ENCODE results near the gene NUP210. TPM values are rescaled to one million over a fixed set of nuclear protein-coding genes. Genes with fewer than 3 reads are reported as not detected.

NUP210 gene
- total and polyA plus RNA-seq, 2 of the 13 experiments (the other 11 are each of a cell fraction or from before 2014, with no cell fraction given): 31.6 to 35.2 TPM

DNA sequence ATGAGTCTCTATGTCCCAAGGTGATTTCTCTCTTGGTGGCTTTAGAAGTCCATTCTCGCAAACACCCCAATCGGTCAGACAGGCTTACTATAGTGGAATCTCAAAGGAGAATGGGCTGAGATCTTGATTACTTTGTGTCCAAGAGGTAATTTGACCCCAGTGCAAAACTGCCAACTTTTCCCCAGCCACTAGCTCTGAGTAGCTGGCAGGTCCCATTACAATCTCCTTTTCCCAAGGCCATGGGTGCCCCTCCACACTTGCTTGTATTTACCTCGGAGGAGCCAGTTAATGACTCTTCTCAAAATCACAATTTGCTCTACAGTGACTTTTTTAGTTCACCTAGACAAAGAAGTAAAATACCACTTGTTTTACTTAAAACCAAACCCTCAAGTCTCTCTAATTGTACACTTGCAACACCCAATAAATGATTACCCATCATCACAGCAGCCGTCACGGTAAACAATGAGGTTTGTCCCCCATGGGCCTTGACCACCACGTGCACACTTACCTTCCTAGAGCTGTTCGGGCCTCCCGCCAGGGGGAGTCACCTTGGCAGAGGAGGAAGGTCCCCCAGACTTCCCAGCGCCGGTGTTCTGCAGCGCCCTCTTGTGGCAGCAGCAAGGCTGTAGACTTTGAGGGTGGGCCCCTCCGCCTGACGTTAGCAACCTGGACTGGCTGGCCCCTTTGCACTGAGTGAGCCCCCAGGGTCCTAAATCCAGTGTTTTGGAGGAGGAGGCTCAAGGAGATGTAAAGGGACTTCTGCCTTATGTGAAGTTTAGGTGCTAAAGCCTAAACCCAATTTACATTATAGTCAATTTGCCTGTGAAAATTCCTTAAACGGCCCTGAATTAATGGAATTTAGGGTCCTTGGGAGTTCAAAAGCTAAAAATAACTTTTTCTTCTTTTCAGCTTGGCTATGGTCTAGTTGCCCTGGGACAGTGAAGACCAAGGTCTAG lies 41.3 kb upstream of the NUP210 start (continued):
- TF ChIP-seq, protein P1, sequence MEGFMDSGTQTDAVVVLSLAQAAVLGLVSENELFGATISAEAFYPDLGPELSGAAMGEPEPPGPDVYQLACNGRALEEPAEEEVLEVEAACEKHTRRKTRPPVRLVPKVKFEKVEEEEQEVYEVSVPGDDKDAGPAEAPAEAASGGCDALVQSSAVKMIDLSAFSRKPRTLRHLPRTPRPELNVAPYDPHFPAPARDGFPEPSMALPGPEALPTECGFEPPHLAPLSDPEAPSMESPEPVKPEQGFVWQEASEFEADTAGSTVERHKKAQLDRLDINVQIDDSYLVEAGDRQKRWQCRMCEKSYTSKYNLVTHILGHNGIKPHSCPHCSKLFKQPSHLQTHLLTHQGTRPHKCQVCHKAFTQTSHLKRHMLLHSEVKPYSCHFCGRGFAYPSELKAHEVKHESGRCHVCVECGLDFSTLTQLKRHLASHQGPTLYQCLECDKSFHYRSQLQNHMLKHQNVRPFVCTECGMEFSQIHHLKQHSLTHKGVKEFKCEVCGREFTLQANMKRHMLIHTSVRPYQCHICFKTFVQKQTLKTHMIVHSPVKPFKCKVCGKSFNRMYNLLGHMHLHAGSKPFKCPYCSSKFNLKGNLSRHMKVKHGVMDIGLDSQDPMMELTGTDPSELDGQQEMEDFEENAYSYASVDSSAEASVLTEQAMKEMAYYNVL (CRISPR knock-in tag; IDR thresholded peaks at IDR 0.05; ENCODE audit: borderline replicate concordance): peak; percentile 63; the same call in 1 of the 2 replicates
- 0 out of 2 replicates have a peak, but pooled peaks have one; percentile 21 for TF ChIP-seq ZNF446 (CRISPR knock-in tag; IDR thresholded peaks at IDR 0.05)
- TF ChIP-seq, protein P2, sequence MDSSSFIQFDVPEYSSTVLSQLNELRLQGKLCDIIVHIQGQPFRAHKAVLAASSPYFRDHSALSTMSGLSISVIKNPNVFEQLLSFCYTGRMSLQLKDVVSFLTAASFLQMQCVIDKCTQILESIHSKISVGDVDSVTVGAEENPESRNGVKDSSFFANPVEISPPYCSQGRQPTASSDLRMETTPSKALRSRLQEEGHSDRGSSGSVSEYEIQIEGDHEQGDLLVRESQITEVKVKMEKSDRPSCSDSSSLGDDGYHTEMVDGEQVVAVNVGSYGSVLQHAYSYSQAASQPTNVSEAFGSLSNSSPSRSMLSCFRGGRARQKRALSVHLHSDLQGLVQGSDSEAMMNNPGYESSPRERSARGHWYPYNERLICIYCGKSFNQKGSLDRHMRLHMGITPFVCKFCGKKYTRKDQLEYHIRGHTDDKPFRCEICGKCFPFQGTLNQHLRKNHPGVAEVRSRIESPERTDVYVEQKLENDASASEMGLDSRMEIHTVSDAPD (CRISPR knock-in tag; IDR thresholded peaks at IDR 0.05): 0 out of 2 replicates have a peak, but pooled peaks have one; percentile 47
- TF ChIP-seq, protein P3, sequence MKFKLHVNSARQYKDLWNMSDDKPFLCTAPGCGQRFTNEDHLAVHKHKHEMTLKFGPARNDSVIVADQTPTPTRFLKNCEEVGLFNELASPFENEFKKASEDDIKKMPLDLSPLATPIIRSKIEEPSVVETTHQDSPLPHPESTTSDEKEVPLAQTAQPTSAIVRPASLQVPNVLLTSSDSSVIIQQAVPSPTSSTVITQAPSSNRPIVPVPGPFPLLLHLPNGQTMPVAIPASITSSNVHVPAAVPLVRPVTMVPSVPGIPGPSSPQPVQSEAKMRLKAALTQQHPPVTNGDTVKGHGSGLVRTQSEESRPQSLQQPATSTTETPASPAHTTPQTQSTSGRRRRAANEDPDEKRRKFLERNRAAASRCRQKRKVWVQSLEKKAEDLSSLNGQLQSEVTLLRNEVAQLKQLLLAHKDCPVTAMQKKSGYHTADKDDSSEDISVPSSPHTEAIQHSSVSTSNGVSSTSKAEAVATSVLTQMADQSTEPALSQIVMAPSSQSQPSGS (CRISPR knock-in tag; IDR thresholded peaks at IDR 0.05): peak; percentile 80; the same call in 1 of the 2 replicates
- TF ChIP-seq MIXL1 (CRISPR knock-in tag; IDR thresholded peaks at IDR 0.05): peak; percentile 91
- TF ChIP-seq ZBED4 (CRISPR knock-in tag; IDR thresholded peaks at IDR 0.05; ENCODE audit: borderline replicate concordance): peak; percentile 93; the same call in 1 of the 2 replicates
- no peak for TF ChIP-seq NAIF1 (CRISPR knock-in tag; IDR thresholded peaks at IDR 0.05; ENCODE audit: borderline replicate concordance)
- TF ChIP-seq, protein P4, sequence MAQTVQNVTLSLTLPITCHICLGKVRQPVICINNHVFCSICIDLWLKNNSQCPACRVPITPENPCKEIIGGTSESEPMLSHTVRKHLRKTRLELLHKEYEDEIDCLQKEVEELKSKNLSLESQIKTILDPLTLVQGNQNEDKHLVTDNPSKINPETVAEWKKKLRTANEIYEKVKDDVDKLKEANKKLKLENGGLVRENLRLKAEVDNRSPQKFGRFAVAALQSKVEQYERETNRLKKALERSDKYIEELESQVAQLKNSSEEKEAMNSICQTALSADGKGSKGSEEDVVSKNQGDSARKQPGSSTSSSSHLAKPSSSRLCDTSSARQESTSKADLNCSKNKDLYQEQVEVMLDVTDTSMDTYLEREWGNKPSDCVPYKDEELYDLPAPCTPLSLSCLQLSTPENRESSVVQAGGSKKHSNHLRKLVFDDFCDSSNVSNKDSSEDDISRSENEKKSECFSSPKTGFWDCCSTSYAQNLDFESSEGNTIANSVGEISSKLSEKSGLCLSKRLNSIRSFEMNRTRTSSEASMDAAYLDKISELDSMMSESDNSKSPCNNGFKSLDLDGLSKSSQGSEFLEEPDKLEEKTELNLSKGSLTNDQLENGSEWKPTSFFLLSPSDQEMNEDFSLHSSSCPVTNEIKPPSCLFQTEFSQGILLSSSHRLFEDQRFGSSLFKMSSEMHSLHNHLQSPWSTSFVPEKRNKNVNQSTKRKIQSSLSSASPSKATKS (CRISPR knock-in tag; IDR thresholded peaks at IDR 0.05): no peak
- no peak for TF ChIP-seq REST (IDR thresholded peaks at IDR 0.05; ENCODE audit: borderline replicate concordance in 1 of 2, low read depth in 1 of 2, low read length in 2 of 2)
- peak; percentile 44 for TF ChIP-seq CREB1 (IDR thresholded peaks at IDR 0.05)
- TF ChIP-seq CREB1 (CRISPR knock-in tag; IDR thresholded peaks at IDR 0.05): no peak

Data from HepG2 (cell line).